ENCODE data around the gene SPATA12.

SPATA12 gene

DNA sequence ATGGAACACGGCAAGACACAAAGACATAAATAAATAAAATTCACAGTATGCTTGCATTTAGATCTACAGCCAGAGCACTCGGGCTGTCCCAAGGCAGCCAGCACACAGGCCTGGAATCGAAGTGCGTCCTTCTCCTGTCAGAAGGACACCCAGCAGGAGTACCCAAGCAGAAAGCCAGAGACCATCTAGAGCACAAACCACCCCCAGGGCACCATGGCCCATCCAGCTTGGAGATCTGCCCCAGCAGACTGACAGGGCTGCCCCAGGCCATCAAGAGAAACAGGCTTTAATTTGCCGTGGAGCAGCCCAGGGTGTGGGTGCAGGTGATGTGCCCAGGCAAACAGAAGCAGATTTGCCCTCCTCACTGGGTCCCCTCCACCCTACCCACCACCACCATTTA, 7.8 kb upstream of the SPATA12 start:
- TF ChIP-seq CTCF (IDR thresholded peaks at IDR 0.05) = no peak
- H3K9ac ChIP-seq = no peak overlapping the region

DNA sequence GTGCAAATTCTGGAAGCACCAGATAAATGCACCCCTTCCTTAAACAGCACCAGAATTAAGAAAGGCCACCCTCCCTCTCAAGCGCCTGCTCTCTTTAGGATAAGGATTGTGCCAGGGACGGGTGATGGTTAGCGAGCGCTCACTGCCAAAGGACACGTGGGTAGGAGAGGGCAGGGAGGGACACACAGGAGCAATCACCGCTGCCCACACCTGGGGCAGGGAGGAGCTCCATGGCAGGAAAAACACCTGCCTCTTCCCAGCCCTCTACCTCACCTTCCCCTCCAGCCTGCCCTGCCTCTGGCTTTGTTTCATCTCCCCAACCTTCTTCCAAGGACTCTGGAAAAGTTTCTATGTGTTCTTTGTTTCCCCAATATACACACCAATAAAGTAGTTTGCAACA, 7.3 kb upstream of the SPATA12 start:
- no peak overlapping the region for H3K9ac ChIP-seq
- H3K9me3 ChIP-seq (ENCODE audit: control insufficient read depth, low read length) = no peaks in the 10 kb centered on the region
- H3K36me3 ChIP-seq (ENCODE audit: control insufficient read depth, insufficient read depth, low read length) = no peaks in the 10 kb centered on the region
- peaks cover 49% of the 10 kb centered on the region for H3K79me2 ChIP-seq
- H3K27me3 ChIP-seq (ENCODE audit: control insufficient read depth, insufficient read depth, low read length) = no peaks in the 10 kb centered on the region
- H3K4me1 ChIP-seq = peaks cover 6% of the 10 kb centered on the region
- H2AFZ ChIP-seq = no peak overlapping the region
- H3K4me3 ChIP-seq (ENCODE audit: low read depth, low read length) = no peak overlapping the region
- no peak overlapping the region for H3K27ac ChIP-seq
- H3K4me2 ChIP-seq (ENCODE audit: low read length) = no peak overlapping the region
- no peak for TF ChIP-seq CTCF (IDR thresholded peaks at IDR 0.05)

More for the DNA sequence above, 7.8 kb upstream of the SPATA12 start:
- H3K9me3 ChIP-seq (ENCODE audit: control insufficient read depth, low read length) = no peaks in the 10 kb centered on the region
- H3K27ac ChIP-seq = no peak overlapping the region
- H3K4me3 ChIP-seq (ENCODE audit: low read depth, low read length) = no peak overlapping the region
- peaks cover 45% of the 10 kb centered on the region for H3K79me2 ChIP-seq
- no peaks in the 10 kb centered on the region for H3K36me3 ChIP-seq (ENCODE audit: control insufficient read depth, insufficient read depth, low read length)
- no peak overlapping the region for H3K4me2 ChIP-seq (ENCODE audit: low read length)
- peaks cover 11% of the 10 kb centered on the region for H3K4me1 ChIP-seq
- no peak overlapping the region for H2AFZ ChIP-seq
- no peaks in the 10 kb centered on the region for H3K27me3 ChIP-seq (ENCODE audit: control insufficient read depth, insufficient read depth, low read length)

DNA sequence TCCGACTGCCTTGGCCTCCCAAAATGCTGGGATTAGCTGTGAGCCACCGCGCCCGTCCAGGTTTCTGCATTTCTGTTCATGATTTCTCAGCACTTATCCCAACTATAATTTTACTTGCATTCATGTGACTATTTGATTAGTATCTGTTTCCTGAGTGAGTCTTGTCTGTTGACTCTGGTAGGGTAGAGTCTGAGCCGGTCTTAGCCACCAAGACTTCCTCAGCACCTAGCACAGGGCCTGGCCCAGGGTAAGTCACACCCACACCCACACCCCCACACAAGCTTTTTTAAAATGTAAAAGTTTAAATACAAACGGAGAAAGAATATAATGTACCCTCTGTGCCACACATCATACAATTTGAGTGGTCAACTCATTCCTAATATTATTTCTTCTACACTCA, 3.1 kb upstream of the SPATA12 start:
- H3K79me2 ChIP-seq = peaks cover 46% of the 10 kb centered on the region
- no peak for TF ChIP-seq CTCF (IDR thresholded peaks at IDR 0.05)
- H3K4me2 ChIP-seq (ENCODE audit: low read length) = no peak overlapping the region
- no peaks in the 10 kb centered on the region for H3K36me3 ChIP-seq (ENCODE audit: control insufficient read depth, insufficient read depth, low read length)
- H3K27ac ChIP-seq = no peak overlapping the region
- no peaks in the 10 kb centered on the region for H3K27me3 ChIP-seq (ENCODE audit: control insufficient read depth, insufficient read depth, low read length)
- H2AFZ ChIP-seq = no peak overlapping the region
- no peak overlapping the region for H3K9ac ChIP-seq
- no peak overlapping the region for H3K4me3 ChIP-seq (ENCODE audit: low read depth, low read length)
- H3K4me1 ChIP-seq = no peaks in the 10 kb centered on the region
- no peaks in the 10 kb centered on the region for H3K9me3 ChIP-seq (ENCODE audit: control insufficient read depth, low read length)

- H3K36me3 ChIP-seq (ENCODE audit: control insufficient read depth, insufficient read depth, low read length) = no peaks in the 10 kb centered on the region
- no peak for TF ChIP-seq CTCF (IDR thresholded peaks at IDR 0.05)
- H3K9ac ChIP-seq = no peak overlapping the region
- no peaks in the 10 kb centered on the region for H3K9me3 ChIP-seq (ENCODE audit: control insufficient read depth, low read length)
- H3K4me2 ChIP-seq (ENCODE audit: low read length) = no peak overlapping the region
- peaks cover 43% of the 10 kb centered on the region for H3K79me2 ChIP-seq
- H3K4me3 ChIP-seq (ENCODE audit: low read depth, low read length) = no peak overlapping the region
- no peaks in the 10 kb centered on the region for H3K27me3 ChIP-seq (ENCODE audit: control insufficient read depth, insufficient read depth, low read length)
- H3K4me1 ChIP-seq = peaks cover 3% of the 10 kb centered on the region
- H3K27ac ChIP-seq = no peak overlapping the region
- H2AFZ ChIP-seq = no peak overlapping the region
Observed at GRCh38 chr3:57059411-57059810, 1.1 kb upstream of the SPATA12 start.

DNA sequence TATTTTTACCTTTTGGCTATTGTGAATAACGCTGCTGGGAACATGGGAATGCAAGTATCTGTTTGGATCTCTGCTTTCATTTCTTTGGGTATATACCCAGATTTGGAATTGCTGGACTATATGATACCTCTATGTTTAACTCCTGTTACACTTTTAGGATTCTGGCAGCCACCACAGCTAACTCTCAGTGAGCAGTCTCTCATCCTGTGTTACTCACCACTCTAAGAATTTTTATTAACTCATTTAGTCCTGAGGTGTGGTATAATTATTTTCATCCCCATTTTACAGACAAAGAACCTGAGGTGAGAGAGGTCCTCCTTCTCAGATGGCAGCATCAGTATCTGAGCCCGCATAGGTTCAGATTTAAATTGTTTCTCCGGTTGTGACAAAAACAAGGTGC, 1.1 kb downstream of the SPATA12 start:
- Histone ChIP-seq H3K27ac (no peak overlapping the region), H3K79me2 (peaks cover 46% of the 10 kb centered on the region), H3K9ac (no peak overlapping the region), H3K4me1 (peaks cover 3% of the 10 kb centered on the region), H2AFZ (no peak overlapping the region), H3K9me3 (ENCODE audit: control insufficient read depth, low read length) (no peaks in the 10 kb centered on the region), H3K27me3 (ENCODE audit: control insufficient read depth, insufficient read depth, low read length) (no peaks in the 10 kb centered on the region), H3K36me3 (ENCODE audit: control insufficient read depth, insufficient read depth, low read length) (no peaks in the 10 kb centered on the region), H3K4me2 (ENCODE audit: low read length) (no peak overlapping the region), H3K4me3 (ENCODE audit: low read depth, low read length) (no peak overlapping the region)
- no peak for TF ChIP-seq CTCF (IDR thresholded peaks at IDR 0.05)
